Omental fat pad (tissue), 4 donors: ENCODE measurements around the gene PFKFB1. TPM values are rescaled to one million over a fixed set of nuclear protein-coding genes. Genes with fewer than 3 reads are reported as not detected.

Experiments used
- ATAC-seq: fragments of 150-250 bp; one replicate; pipeline ENCODE4 v1.9.1; 2016; ENCODE audit warnings: mild to moderate bottlenecking, moderate library complexity; ENCODE audit not compliant: low FRiP score
- DNase-seq: peaks from one replicate; pipeline ENCODE4 v3.0.0-alpha.2; 2019; ENCODE audit warnings: low spot score
- total RNA-seq, 4 donors: library from RNA; depleted of rRNA; stranded (reverse); fragments of >200 nt; gene quantifications; one replicate each; pipeline ENCODE4 v1.1.0, GENCODE V29; 2016
- TF ChIP-seq, protein P1 (sequence below), 3 donors: fragments of 450-650 bp; IDR thresholded peaks; one replicate each; pipeline ENCODE4 v1.5.1; 2016 to 2017; ENCODE audit warnings: antibody characterized with exemption in 3 of 3, mild to moderate bottlenecking in 3 of 3, moderate library complexity in 2 of 3

Gene PFKFB1
- total RNA-seq = 10 to 100 TPM; 10.4 to 23.8 (median 14.2) TPM

DNA sequence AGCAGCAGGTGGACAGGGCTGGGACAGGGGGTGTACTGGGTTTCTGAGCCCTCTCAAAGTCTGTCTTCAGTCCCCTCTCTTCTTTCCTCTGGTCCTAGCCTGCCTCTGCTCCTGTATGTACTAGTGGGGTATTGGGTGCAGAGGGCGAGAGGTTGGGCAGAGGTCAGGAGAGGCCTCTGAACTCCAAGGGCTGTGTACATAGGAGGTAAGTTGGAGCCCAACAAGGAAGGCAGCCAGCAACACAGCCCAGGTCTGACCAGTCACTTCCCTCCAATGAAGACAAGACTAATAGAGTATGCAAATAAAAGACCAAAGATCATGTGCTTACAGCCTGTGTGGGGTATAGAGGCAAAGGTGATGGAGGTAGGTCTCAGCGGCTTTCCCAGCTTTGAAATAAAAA, at the start of gene PFKFB1:
Gene PFKFB1 (minus strand): TSS at position 90 of the 400 bp plus-strand sequence. CDS start 181 bp downstream, outside the sequence.
- ATAC-seq = no peak
- no peak for DNase-seq
- TF ChIP-seq, protein P1, sequence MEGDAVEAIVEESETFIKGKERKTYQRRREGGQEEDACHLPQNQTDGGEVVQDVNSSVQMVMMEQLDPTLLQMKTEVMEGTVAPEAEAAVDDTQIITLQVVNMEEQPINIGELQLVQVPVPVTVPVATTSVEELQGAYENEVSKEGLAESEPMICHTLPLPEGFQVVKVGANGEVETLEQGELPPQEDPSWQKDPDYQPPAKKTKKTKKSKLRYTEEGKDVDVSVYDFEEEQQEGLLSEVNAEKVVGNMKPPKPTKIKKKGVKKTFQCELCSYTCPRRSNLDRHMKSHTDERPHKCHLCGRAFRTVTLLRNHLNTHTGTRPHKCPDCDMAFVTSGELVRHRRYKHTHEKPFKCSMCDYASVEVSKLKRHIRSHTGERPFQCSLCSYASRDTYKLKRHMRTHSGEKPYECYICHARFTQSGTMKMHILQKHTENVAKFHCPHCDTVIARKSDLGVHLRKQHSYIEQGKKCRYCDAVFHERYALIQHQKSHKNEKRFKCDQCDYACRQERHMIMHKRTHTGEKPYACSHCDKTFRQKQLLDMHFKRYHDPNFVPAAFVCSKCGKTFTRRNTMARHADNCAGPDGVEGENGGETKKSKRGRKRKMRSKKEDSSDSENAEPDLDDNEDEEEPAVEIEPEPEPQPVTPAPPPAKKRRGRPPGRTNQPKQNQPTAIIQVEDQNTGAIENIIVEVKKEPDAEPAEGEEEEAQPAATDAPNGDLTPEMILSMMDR (IDR thresholded peaks at IDR 0.05) = no peak

DNA sequence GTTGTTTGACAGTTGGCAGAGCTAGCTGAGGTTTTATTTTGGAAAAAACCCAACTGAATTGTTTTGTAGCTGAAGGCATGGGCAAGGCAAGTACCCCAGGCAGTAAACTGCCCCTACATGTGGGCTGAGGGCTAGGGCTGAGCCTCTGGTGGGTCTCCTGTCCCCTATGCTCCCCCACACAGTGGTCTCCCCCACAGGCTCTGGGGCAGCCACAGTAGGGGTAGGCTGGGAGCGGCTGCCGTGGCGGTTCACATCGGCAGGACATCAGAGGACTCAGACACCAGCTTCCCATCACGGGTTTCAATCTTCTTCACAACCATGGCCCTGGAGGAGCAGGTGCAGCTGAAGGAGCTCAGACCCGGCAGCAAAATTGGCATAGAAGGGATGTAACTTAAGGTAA, 47.5 kb upstream of the PFKFB1 start:
- ATAC-seq = no peak

DNA sequence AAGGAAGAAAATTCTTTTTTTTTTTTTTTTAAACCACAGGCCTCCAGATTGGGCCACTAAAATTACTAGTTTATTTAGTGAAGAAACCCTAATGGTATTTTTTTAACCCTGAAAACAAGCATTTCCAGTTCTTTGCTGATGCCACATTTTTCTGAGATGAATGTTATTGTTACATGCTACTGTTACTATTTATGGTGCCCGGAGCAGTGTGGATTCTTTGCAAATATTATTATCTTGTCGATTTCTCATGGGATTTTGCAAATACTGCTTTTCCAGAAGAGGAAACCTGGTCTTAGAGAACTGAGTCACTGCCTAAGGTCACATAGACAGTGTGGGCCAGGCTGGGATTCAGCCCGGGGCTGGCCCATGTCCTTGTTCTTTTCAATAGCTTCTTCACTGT, 45.5 kb upstream of the PFKFB1 start:
- no peak for DNase-seq
- TF ChIP-seq, protein P1 (IDR thresholded peaks at IDR 0.05) = no peak
- no peak for ATAC-seq

More for the DNA sequence above, 47.5 kb upstream of the PFKFB1 start:
- no peak for DNase-seq
- TF ChIP-seq, protein P1 (IDR thresholded peaks at IDR 0.05) = no peak

DNA sequence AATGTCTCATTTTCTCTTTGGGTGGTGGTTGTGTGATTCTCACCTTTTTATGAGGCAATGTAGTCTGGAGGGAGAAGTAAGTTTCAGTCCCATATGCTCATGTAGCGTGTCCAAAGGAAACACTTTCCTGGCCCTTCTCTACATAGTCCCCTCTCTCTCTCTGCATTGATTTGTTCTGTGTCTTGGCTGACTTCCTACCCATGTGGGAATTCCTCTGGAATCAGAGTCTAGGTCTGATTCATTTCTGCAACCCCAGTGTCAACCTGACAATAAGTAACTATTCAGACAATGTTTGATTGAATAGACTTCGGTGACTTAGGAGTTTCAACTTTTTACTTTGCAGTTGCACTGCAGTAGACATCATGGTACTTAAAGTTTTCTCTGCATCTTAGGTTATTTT, 39.4 kb upstream of the PFKFB1 start:
- ATAC-seq = no peak
- TF ChIP-seq, protein P1 (IDR thresholded peaks at IDR 0.05) = no peak
- DNase-seq = no peak

DNA sequence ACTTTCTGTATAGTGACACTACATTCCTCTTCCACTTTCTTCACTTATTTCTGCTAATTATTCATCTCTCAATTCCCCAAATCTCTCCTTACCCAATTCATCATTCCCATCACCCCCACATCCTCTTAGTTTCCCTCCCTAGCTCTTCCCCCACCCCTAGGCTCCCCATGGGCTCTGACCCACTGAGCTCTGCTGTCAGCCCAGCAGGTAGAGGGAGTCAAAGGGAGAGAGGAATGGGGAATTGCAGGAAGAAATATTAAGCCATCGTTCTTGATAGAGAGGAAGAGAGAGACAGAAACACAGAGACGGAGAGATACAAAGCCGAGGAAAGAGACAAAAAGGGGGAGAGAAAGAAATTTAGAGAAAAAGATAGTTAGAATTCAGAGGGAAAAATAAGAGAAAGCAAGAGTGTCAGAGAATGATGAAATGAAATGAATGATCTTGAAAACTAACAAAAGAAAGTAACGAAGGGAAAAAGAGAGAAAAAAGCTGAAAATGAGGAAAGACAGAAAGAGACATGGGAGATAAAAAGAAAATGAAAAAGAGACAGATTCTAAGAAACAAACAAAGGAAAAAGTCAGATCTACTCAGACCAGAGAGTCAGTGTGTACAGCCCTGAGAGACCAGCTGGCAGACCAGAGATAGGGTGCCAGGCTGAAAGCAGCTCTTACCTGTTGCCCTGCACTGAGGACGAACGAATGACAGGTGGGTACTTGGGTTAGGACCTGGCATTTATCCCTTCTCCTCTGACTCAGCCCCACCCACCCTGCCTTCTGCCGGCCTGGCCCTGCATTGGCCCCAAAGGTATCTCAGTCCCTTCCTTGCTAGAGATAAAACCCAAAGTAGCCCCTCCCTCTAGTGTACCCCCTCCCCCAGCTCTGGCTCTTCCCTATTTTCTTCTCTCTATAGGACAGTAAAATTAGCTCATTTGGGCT, 36.5 kb upstream of the PFKFB1 start, which contains the start of gene ALAS2:
Gene ALAS2 (minus strand): TSS at position 707 of the 935 bp plus-strand sequence. CDS start 4,977 bp downstream, outside the sequence.
- DNase-seq = no peak
- no peak for ATAC-seq
- TF ChIP-seq, protein P1 (IDR thresholded peaks at IDR 0.05) = no peak

DNA sequence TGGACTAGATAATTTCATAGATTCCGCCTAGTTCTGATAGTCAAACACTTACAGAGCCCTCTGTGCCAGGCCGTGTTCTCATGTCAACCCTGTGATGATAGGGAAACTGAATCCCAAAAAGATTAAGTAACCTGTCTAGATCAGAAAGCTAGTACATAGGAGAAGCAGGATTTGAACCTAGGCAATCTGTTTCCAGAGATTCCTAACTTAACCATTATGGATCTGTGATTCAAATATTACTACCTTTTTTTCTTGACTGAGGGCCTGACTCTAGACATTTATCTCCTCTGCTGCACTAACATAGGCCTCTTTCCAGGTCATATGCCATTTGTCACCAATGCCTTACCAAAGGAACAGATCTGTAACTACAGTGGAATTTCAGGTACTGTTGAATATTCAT, 35.3 kb upstream of the PFKFB1 start:
- no peak for DNase-seq
- no peak for ATAC-seq
- TF ChIP-seq, protein P1 (IDR thresholded peaks at IDR 0.05) = no peak
